GM10847 (cell line): ENCODE results near the gene PLPP4.

ENCODE experiments used
- POLR2A ChIP-seq: IDR thresholded peaks from 2 replicates; pipeline ENCODE4 v1.6.1; 2011; ENCODE audit not compliant: insufficient read length; ENCODE audit errors: extremely low read depth

Gene PLPP4

DNA sequence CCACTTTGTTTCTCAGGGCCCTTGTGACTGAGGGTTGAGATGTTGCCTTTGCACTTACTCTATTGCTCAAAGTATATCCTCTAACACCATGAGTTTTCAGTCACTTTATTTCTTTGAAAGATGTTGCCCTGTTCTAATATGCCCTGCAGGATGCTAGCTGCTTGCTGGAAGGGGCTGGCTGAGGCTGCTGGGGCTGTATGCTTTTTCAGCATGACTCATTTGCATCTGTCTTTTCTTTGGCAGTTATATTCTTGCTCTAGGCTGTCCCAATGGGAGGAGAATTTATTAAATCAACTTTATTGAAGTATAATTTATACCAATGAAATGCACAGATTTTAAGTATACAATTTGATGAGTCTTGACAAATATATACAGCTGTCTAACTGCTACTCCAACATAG is 157.7 kb downstream of the PLPP4 start:
- no peak for TF ChIP-seq POLR2A

DNA sequence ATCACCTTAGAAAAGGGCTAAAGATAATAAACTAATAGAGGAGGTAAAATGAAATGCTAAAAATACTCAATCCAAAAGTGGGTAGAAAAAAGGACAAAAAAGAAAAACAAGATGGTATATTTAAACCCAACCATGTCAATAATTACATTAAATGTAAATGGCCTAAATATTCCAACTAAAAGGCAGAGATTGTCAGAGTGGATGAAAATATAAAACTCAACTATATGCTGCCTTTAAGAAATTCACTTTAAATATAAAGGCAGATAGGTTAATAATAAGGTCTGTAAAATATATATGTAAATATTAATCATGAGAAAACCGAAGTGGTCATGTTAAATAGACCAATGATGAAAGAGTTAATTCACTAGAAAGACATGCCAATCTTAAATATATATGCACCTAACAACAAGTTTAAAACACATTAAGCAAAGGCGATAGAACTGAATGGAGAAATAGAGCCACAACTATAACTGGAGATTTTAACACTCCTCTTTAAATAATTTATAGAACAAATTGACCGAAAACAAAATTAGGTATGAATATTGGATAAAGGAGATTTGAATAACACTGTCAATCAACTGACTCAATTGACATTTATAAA is 159.4 kb downstream of the PLPP4 start:
- TF ChIP-seq POLR2A = no peak

DNA sequence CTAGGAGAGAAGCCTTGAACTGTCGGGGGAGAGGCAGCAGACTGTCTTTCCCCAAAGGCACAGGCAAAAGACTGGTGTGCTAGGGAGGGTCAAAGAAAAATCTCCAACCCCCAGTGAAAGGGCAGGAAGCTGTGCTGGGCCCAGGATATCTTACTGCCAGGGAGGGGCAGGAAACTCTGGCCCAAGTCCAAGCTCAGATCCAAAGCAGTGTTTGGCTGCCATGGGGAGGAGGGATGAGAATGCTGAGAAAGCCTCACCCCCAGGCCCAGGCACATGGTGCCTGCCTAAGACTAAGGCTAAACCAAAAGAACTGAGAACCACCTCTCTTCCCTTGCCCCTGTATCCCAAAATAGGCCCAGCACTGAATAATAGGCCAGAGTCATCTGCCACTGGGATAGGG is 171.2 kb downstream of the PLPP4 start:
- no peak for TF ChIP-seq POLR2A

DNA sequence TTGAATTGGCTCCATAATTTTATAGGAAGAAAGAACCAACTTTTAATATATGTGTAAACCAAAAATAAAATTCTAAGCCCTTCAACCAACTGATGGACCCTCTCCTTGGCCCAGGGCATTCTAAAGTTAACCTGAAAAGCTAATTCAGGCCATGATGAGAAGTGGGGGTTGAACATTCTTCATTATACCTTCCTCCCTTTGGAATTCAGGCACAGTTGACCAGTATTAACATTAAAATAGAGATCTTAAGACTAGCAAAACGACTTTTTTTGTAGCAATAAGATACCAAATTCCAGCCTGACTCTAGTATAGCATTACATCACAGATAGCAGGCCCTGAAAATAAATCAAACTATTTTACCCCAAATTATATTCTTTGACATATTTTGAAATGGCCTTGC is 173.2 kb downstream of the PLPP4 start:
- no peak for TF ChIP-seq POLR2A

DNA sequence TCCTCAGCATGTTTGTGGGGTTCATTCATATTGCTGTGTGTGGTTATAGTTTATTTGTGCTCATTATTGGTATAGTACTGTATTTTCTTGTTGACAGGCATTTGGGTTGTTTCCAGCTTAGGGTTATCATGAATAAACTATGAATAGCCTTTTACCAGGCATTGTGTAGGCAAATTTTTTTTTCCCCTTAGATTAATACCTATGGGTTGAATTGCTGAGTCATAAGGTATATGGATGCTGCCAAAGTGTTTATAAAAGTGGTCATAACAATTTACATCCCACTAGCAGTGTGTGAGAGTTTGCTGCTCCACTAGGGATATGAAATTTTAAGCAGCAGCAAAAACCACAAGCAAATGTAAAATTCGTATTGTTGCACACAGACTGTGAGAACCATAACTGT is 175.0 kb downstream of the PLPP4 start:
- TF ChIP-seq POLR2A = no peak

DNA sequence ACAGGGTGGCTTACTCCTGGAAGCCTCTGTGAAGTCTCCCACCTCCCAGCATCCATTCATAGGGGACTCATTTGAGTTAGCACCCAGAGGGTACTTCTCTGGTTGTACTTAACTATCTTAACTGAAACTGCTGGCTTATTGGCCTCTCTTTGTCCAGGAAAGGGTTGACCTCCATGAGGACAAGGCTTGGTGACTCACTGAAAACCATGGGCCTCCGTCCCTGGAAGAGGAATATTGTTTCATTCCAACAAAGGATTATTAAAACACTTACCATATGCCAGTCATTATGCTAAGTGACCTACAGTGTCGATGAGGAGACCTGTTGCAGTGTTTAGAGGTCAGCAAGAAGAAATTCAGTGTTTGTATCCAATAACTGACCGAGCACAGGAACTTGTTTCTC is 175.9 kb downstream of the PLPP4 start:
- TF ChIP-seq POLR2A = no peak

DNA sequence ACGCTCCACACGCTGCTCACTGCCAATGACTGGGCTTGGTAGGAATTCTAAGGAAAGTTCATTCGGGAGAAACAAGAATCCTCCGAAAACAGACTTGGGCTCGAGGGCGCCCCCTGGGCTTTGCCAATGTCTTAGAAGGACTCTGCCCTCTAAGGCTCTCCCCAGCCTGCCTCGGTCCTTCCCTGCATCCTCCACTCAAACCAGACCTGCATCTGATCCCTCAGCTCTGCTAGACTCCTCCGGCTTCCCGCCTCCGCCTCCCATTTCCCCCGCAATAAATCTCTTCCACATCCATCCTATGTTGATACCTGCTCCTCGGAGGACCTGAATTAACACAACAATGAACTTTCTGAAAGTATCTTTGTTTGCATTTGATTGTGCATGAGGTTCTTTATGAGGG is 177.6 kb downstream of the PLPP4 start:
- TF ChIP-seq POLR2A = no peak
